ENCODE results near the gene GZF1.

GRCh38 chr20:23420943-23421931 lies 59.3 kb downstream of the GZF1 start, which contains the start of gene NAPB:
- TF ChIP-seq CTCF (IDR thresholded peaks at IDR 0.05; ENCODE audit: insufficient read depth, low read length), result no peak
- TF ChIP-seq REST (IDR thresholded peaks at IDR 0.05; ENCODE audit: insufficient replicate concordance, low read depth), result no peak
